ENCODE data around the gene MEIOB.
"Not testable (repeated sequence)": the region's sequence is repeated elsewhere in the genome, so short reads cannot be mapped to it uniquely, and the experiment has no call there.

DNA sequence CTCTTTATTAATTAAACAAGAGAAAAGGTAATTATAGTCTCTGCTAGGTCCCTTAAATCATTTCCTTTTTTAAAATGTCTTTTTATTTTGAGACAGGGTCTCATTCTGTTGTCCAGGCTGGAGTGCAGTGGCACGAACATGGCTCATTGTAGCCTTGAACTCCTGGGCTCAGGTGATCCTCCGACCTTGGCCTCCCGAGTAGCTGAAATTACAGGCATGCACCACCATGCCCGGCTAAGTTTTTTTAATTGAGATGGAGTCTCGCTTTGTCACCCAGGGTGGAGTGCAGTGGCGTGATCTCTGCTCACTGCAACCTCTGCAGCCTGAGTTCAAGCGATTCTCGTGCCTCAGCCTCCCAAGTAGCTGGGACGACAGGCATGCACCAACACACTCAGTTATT, 9.2 kb upstream of the MEIOB start:
- TF ChIP-seq, protein P1, sequence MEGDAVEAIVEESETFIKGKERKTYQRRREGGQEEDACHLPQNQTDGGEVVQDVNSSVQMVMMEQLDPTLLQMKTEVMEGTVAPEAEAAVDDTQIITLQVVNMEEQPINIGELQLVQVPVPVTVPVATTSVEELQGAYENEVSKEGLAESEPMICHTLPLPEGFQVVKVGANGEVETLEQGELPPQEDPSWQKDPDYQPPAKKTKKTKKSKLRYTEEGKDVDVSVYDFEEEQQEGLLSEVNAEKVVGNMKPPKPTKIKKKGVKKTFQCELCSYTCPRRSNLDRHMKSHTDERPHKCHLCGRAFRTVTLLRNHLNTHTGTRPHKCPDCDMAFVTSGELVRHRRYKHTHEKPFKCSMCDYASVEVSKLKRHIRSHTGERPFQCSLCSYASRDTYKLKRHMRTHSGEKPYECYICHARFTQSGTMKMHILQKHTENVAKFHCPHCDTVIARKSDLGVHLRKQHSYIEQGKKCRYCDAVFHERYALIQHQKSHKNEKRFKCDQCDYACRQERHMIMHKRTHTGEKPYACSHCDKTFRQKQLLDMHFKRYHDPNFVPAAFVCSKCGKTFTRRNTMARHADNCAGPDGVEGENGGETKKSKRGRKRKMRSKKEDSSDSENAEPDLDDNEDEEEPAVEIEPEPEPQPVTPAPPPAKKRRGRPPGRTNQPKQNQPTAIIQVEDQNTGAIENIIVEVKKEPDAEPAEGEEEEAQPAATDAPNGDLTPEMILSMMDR (IDR thresholded peaks at IDR 0.05 in 8 of 11, conservative IDR thresholded peaks at IDR 0.05 in 3 of 11), result not testable (repeated sequence)
- not testable (repeated sequence) for TF ChIP-seq POLR2A, POLR2AphosphoS5 (IDR thresholded peaks at IDR 0.05)
